IMR-90 (cell line): ENCODE data around the gene KRT3. TPM values are rescaled to one million over a fixed set of nuclear protein-coding genes. Genes with fewer than 3 reads are reported as not detected.

Source experiments
- ATAC-seq: fragments of 200-7000 bp; cut with Tn5 transposase; 2 replicates; pipeline ENCODE4 v1.9.1; 2020; ENCODE audit warnings: low read depth, mild to moderate bottlenecking, moderate library complexity
- BruUV-seq: library from RNA; stranded (reverse); fragments of 400-500 nt; replicated peaks from 2 replicates; lab custom pipeline; 2021; lab: Mats Ljungman, UMichigan
- CTCF ChIA-PET: fragments of 300-600 bp; formaldehyde crosslinking; extraction: SDS; loops from one replicate; lab custom pipeline; 2021; ENCODE audit warnings: antibody characterized with exemption; lab: Yijun Ruan, JAX
- POLR2A ChIA-PET: fragments of 300-600 bp; sonication (Branson Sonifier 250); formaldehyde crosslinking; loops from one replicate; lab custom pipeline; 2022; ENCODE audit warnings: antibody characterized with exemption; ENCODE audit not compliant: unreplicated experiment; lab: Charles Lee
- DNase-seq: peaks from one replicate; pipeline ENCODE4 v3.0.0; 2013
- H2AFZ ChIP-seq: replicated peaks from 2 replicates; pipeline ENCODE3; 2013; ENCODE audit warnings: low read length, mild to moderate bottlenecking; ENCODE audit not compliant: poor library complexity
- H2AK5ac ChIP-seq: 2 replicates; pipeline ENCODE4 v1.6.1; 2013; ENCODE audit warnings: low read depth, low read length, inconsistent platforms
- H2AK9ac ChIP-seq: replicated peaks from 2 replicates; pipeline ENCODE3; 2013; ENCODE audit warnings: mild to moderate bottlenecking, low read depth, low read length, moderate library complexity; ENCODE audit not compliant: poor library complexity
- H2BK120ac ChIP-seq: 2 replicates; pipeline ENCODE4 v1.6.1; 2013; ENCODE audit warnings: low read depth, low read length, inconsistent platforms
- H2BK15ac ChIP-seq: 3 replicates; pipeline ENCODE4 v1.6.1; 2013; ENCODE audit warnings: low read depth, low read length, inconsistent platforms
- H2BK20ac ChIP-seq: 2 replicates; pipeline ENCODE4 v1.6.1; 2013; ENCODE audit warnings: low read depth, mild to moderate bottlenecking, inconsistent platforms, low read length, moderate library complexity
- H2BK5ac ChIP-seq: 2 replicates; pipeline ENCODE4 v1.6.1; 2013; ENCODE audit warnings: mild to moderate bottlenecking, low read depth, low read length, inconsistent platforms; ENCODE audit not compliant: poor library complexity, severe bottlenecking
- H3K14ac ChIP-seq: replicated peaks from 2 replicates; pipeline ENCODE4 v1.6.1; 2013; ENCODE audit warnings: low read depth, low read length, inconsistent platforms
- H3K18ac ChIP-seq: 2 replicates; pipeline ENCODE4 v1.6.1; 2013; ENCODE audit warnings: low read depth, low read length, control low read depth
- H3K23ac ChIP-seq: 2 replicates; pipeline ENCODE4 v1.6.1; 2013; ENCODE audit warnings: low read depth, low read length, inconsistent platforms
- H3K27ac ChIP-seq: 2 replicates; pipeline ENCODE4 v1.5.1; 2013; ENCODE audit warnings: mild to moderate bottlenecking, control low read depth, low read length; ENCODE audit not compliant: insufficient read depth
- H3K27me3 ChIP-seq: 2 replicates; pipeline ENCODE4 v1.6.1; 2013; ENCODE audit warnings: low read length; ENCODE audit not compliant: control insufficient read depth, insufficient read depth
- H3K36me3 ChIP-seq: 2 replicates; pipeline ENCODE4 v1.6.1; 2013; ENCODE audit warnings: low read length, mixed read lengths; ENCODE audit not compliant: control insufficient read depth, insufficient read depth
- H3K4ac ChIP-seq: 2 replicates; pipeline ENCODE4 v1.6.1; 2013; ENCODE audit warnings: low read depth, low read length, inconsistent platforms
- H3K4me1 ChIP-seq: 2 replicates; pipeline ENCODE4 v1.6.1; 2013; ENCODE audit warnings: low read length, mixed read lengths; ENCODE audit not compliant: control insufficient read depth, insufficient read depth
- H3K4me2 ChIP-seq: 2 replicates; pipeline ENCODE4 v1.6.1; 2013; ENCODE audit warnings: low read depth, mild to moderate bottlenecking, control low read depth, low read length, moderate library complexity
- H3K4me3 ChIP-seq: 2 replicates; pipeline ENCODE4 v1.5.1; 2013; ENCODE audit warnings: low read depth, mild to moderate bottlenecking, control low read depth, low read length, moderate library complexity; ENCODE audit not compliant: insufficient read depth
- H3K56ac ChIP-seq: 2 replicates; pipeline ENCODE4 v1.6.1; 2013; ENCODE audit warnings: low read length, inconsistent platforms; ENCODE audit not compliant: insufficient read depth; ENCODE audit errors: extremely low read depth
- H3K79me1 ChIP-seq, 2 experiments: 2 replicates each; pipeline ENCODE4 v1.6.1; 2013; ENCODE audit warnings: low read length in 2 of 2, inconsistent platforms in 1 of 2, low read depth in 1 of 2
- H3K9ac ChIP-seq: 2 replicates; pipeline ENCODE4 v1.6.1; 2013; ENCODE audit warnings: low read depth, low read length, control low read depth
- H3K9me1 ChIP-seq: 2 replicates; pipeline ENCODE4 v1.6.1; 2013; ENCODE audit warnings: low read length, inconsistent platforms; ENCODE audit not compliant: insufficient read depth
- H3K9me3 ChIP-seq: 2 replicates; pipeline ENCODE4 v1.6.1; 2013; ENCODE audit warnings: low read length; ENCODE audit not compliant: control insufficient read depth, insufficient read depth
- H4K20me1 ChIP-seq: 2 replicates; pipeline ENCODE4 v1.6.1; 2013; ENCODE audit warnings: low read length, inconsistent platforms; ENCODE audit not compliant: insufficient read depth
- H4K5ac ChIP-seq: 2 replicates; pipeline ENCODE4 v1.6.1; 2013; ENCODE audit warnings: mild to moderate bottlenecking, low read depth, low read length, control low read depth
- H4K8ac ChIP-seq, 2 experiments: 2 replicates each; pipeline ENCODE4 v1.6.1; 2013; ENCODE audit warnings: low read depth in 2 of 2, low read length in 2 of 2, control low read depth in 1 of 2, inconsistent platforms in 1 of 2
- H4K91ac ChIP-seq: 2 replicates; pipeline ENCODE4 v1.6.1; 2013; ENCODE audit warnings: low read depth, low read length, inconsistent platforms; ENCODE audit not compliant: insufficient read depth
- BHLHE40 ChIP-seq: fragments of 150-350 bp; IDR thresholded peaks from 2 replicates; pipeline ENCODE4 v1.6.1; 2016; ENCODE audit warnings: mild to moderate bottlenecking, low read depth, low read length
- CEBPB ChIP-seq: IDR thresholded peaks from 2 replicates; pipeline ENCODE4 v1.6.1; 2012; ENCODE audit warnings: low read depth, low read length, improper control_type of control experiment
- CHD1 ChIP-seq: IDR thresholded peaks from 2 replicates; pipeline ENCODE4 v1.6.1; 2012; ENCODE audit warnings: low read depth, low read length, improper control_type of control experiment
- FOS ChIP-seq: fragments of 150-350 bp; IDR thresholded peaks from 2 replicates; pipeline ENCODE4 v1.6.1; 2016; ENCODE audit warnings: low read depth, low read length
- MAFK ChIP-seq: IDR thresholded peaks from 2 replicates; pipeline ENCODE4 v1.6.1; 2012; ENCODE audit warnings: low read depth, low read length, improper control_type of control experiment
- MAZ ChIP-seq: IDR thresholded peaks from 2 replicates; pipeline ENCODE4 v1.6.1; 2012; ENCODE audit warnings: low read depth, mild to moderate bottlenecking, low read length, improper control_type of control experiment, moderate library complexity, borderline replicate concordance
- MXI1 ChIP-seq: IDR thresholded peaks from 2 replicates; pipeline ENCODE4 v1.6.1; 2012; ENCODE audit warnings: low read depth, mild to moderate bottlenecking, low read length, moderate library complexity, borderline replicate concordance
- NFE2L2 ChIP-seq: fragments of 150-350 bp; IDR thresholded peaks from 2 replicates; pipeline ENCODE4 v1.6.1; 2016; ENCODE audit warnings: low read depth, mild to moderate bottlenecking, low read length
- POLR2A ChIP-seq: IDR thresholded peaks from 2 replicates; pipeline ENCODE4 v1.6.1; 2012; ENCODE audit warnings: mild to moderate bottlenecking, low read depth, low read length
- RAD21 ChIP-seq: IDR thresholded peaks from 2 replicates; pipeline ENCODE4 v1.6.1; 2012; ENCODE audit warnings: low read length, improper control_type of control experiment
- RCOR1 ChIP-seq: IDR thresholded peaks from 2 replicates; pipeline ENCODE4 v1.6.1; 2012; ENCODE audit warnings: mild to moderate bottlenecking, low read length, improper control_type of control experiment; ENCODE audit not compliant: insufficient replicate concordance
- RFX5 ChIP-seq: IDR thresholded peaks from 2 replicates; pipeline ENCODE4 v1.8.0; 2012; ENCODE audit warnings: low read depth, mild to moderate bottlenecking, low read length, moderate library complexity
- SMC3 ChIP-seq: fragments of 150-350 bp; IDR thresholded peaks from 2 replicates; pipeline ENCODE4 v1.6.1; 2016; ENCODE audit warnings: low read depth, mild to moderate bottlenecking, antibody characterized with exemption, low read length, moderate library complexity
- WGBS, 2 experiments: methylation state at CpG; one replicate each; pipeline versions ENCODE4 v1.1.5 to v1.1.7; 2013; ENCODE audit warnings: missing lambda C conversion rate in 2 of 2; ENCODE audit not compliant: insufficient read length in 1 of 2; ENCODE audit errors: extremely low coverage in 2 of 2; 5-methylcytosine and 5-hydroxymethylcytosine counted together
- dilution Hi-C: fragments of 300-500 bp; cut with HindIII; formaldehyde crosslinking; loops from one replicate; pipeline ENCODE4 v1.14.3; 2018; ENCODE audit warnings: low sequenced_read_pairs; ENCODE audit not compliant: unreplicated experiment
- in situ Hi-C: fragments of 300-500 bp; cut with MboI; formaldehyde crosslinking; loops from 3 replicates; pipeline ENCODE4 v1.14.3; 2019; ENCODE audit warnings: low sequenced_read_pairs, inconsistent platforms, mixed read lengths
- intact Hi-C: fragments of 100-400 bp; cut with micrococcal nuclease; formaldehyde crosslinking; loops from 2 replicates; pipeline ENCODE4 v1.10.0; 2022
- polyA plus RNA-seq, 3 experiments: library from polyadenylated mRNA; depleted of rRNA; stranded (reverse); fragments of >200 nt; gene quantifications; 2 replicates each; pipeline ENCODE4 v1.2.3, GENCODE V29; 2012; ENCODE audit warnings: low replicate concordance in 1 of 3
- total RNA-seq: library from RNA; depleted of rRNA; stranded (reverse); fragments of >200 nt; gene quantifications from 2 replicates; pipeline ENCODE4 v1.2.3, GENCODE V29; 2012
- TF ChIP-seq, protein P1 (sequence below): conservative IDR thresholded peaks from 2 replicates; pipeline ENCODE4 v1.5.1; 2012; ENCODE audit warnings: mild to moderate bottlenecking, low read depth, low read length, improper control_type of control experiment
- TF ChIP-seq, protein P2 (sequence below): fragments of 150-350 bp; IDR thresholded peaks from 2 replicates; pipeline ENCODE4 v1.6.1; 2016; ENCODE audit warnings: low read depth, mild to moderate bottlenecking, low read length, moderate library complexity, borderline replicate concordance
- TF ChIP-seq, protein P3 (sequence below): fragments of 150-350 bp; IDR thresholded peaks from 2 replicates; pipeline ENCODE4 v1.6.1; 2017; ENCODE audit warnings: mild to moderate bottlenecking, antibody characterized with exemption, low read length, low read depth

Gene KRT3
- total and polyA plus RNA-seq, 2 of the 4 experiments (the other 2 are of a cell fraction): not detected

DNA sequence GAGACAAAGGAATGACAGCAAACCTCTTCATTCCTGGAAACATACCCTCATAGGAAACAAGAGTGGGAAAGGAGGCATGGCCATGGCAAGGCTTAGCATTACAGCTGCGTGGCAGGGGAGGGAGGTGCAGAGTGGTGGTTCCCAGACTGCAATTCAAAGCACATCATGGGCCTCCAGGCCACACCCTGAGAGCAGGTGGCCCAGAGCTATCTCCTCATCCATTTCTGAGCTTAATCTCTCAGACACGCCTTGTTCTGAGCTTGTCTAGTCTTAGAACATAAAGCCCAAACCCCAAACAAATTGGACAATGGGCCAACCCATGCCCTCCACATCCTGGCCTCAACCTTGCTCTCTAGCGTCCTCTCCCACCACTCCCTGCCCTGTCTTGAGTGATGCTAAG is 5.9 kb upstream of the KRT3 start:
- Histone ChIP-seq H3K27ac (no peak overlapping the region), H3K23ac (no peak overlapping the region), H4K8ac (no peak overlapping the region), H4K91ac (no peak overlapping the region), H2AK5ac (no peak overlapping the region), H3K79me1 (no peaks in the 10 kb centered on the region), H2BK15ac (no peak overlapping the region), H3K56ac (no peak overlapping the region), H2AFZ (no peak overlapping the region), H3K18ac (no peak overlapping the region), H3K9me3 (no peaks in the 10 kb centered on the region), H3K27me3 (peaks cover 14% of the 10 kb centered on the region), H4K20me1 (no peaks in the 10 kb centered on the region; the same call in 1 of the 2 replicates), H2AK9ac (no peak overlapping the region), H3K4me1 (no peaks in the 10 kb centered on the region), H3K4me3 (no peak overlapping the region), H3K4ac (no peak overlapping the region), H3K14ac (no peak overlapping the region), H2BK120ac (no peak overlapping the region), H3K9me1 (peaks cover 3% of the 10 kb centered on the region; the same call in 1 of the 2 replicates), H3K36me3 (no peaks in the 10 kb centered on the region), H4K5ac (no peak overlapping the region), H2BK20ac (no peak overlapping the region), H3K4me2 (no peak overlapping the region), H2BK5ac (no peak overlapping the region), H3K9ac (no peak overlapping the region)
- CTCF ChIA-PET: no interaction called here
- ATAC-seq (no peak), DNase-seq (no peak)
- POLR2A ChIA-PET: no interaction called here
- intact Hi-C loops (no loop called here), in situ Hi-C loops (no loop called here), dilution Hi-C loops (no loop called here)
- BruUV-seq: no TSS peak
- TF ChIP-seq BHLHE40: no peak
- TF ChIP-seq SMC3: no peak
- TF ChIP-seq RAD21: no peak
- no peak for TF ChIP-seq POLR2A
- no peak for TF ChIP-seq MAFK
- no peak for TF ChIP-seq MAZ
- no peak for TF ChIP-seq RCOR1
- no peak for TF ChIP-seq CHD1
- TF ChIP-seq FOS: no peak
- TF ChIP-seq, protein P1, sequence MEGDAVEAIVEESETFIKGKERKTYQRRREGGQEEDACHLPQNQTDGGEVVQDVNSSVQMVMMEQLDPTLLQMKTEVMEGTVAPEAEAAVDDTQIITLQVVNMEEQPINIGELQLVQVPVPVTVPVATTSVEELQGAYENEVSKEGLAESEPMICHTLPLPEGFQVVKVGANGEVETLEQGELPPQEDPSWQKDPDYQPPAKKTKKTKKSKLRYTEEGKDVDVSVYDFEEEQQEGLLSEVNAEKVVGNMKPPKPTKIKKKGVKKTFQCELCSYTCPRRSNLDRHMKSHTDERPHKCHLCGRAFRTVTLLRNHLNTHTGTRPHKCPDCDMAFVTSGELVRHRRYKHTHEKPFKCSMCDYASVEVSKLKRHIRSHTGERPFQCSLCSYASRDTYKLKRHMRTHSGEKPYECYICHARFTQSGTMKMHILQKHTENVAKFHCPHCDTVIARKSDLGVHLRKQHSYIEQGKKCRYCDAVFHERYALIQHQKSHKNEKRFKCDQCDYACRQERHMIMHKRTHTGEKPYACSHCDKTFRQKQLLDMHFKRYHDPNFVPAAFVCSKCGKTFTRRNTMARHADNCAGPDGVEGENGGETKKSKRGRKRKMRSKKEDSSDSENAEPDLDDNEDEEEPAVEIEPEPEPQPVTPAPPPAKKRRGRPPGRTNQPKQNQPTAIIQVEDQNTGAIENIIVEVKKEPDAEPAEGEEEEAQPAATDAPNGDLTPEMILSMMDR: no peak
- TF ChIP-seq RFX5: no peak
- TF ChIP-seq, protein P2, sequence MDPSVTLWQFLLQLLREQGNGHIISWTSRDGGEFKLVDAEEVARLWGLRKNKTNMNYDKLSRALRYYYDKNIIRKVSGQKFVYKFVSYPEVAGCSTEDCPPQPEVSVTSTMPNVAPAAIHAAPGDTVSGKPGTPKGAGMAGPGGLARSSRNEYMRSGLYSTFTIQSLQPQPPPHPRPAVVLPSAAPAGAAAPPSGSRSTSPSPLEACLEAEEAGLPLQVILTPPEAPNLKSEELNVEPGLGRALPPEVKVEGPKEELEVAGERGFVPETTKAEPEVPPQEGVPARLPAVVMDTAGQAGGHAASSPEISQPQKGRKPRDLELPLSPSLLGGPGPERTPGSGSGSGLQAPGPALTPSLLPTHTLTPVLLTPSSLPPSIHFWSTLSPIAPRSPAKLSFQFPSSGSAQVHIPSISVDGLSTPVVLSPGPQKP: no peak
- no peak for TF ChIP-seq CEBPB
- TF ChIP-seq, protein P3, sequence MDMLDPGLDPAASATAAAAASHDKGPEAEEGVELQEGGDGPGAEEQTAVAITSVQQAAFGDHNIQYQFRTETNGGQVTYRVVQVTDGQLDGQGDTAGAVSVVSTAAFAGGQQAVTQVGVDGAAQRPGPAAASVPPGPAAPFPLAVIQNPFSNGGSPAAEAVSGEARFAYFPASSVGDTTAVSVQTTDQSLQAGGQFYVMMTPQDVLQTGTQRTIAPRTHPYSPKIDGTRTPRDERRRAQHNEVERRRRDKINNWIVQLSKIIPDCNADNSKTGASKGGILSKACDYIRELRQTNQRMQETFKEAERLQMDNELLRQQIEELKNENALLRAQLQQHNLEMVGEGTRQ: no peak
- no peak for TF ChIP-seq MXI1
- no peak for TF ChIP-seq NFE2L2
- 60% methylated on average over 1 of the region's 3 CpGs; no CpG with 5 or more reads in 1 of the 2 experiments for WGBS, 2 experiments
